Measurements from ENCODE around the gene ACKR3.

Gene ACKR3

GRCh38 chr2:236568922-236569572, 578 bp upstream of the ACKR3 start:
- DNase-seq (ENCODE audit: low read depth in 2 of 2), result no peak

GRCh38 chr2:236570081-236570868, 650 bp downstream of the ACKR3 start:
- no peak for DNase-seq (ENCODE audit: low read depth in 2 of 2)

DNA sequence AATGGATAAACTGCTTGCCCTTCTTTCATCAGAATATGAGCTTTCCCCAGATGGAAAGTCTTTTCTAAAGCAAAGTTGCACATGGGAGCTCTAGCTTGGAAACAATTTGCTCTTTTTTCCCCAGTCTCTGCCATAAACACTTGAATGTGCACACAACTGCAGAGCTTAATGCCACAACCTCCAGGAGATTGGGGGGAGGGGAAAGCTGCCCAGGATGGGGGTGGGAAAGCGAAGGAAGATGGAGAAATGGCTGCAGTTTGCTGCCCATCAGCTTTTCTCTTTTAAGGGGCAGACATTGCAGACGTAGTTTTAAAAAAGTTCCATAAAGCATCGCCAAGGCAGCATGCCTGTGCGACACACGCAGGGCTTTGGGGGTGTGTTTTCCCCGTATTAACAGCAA, 1.5 kb downstream of the ACKR3 start:
- no peak for DNase-seq (ENCODE audit: low read depth in 2 of 2)

- no peak for DNase-seq (ENCODE audit: low read depth in 2 of 2)
These were observed 2.9 kb downstream of the ACKR3 start for GRCh38 chr2:236572482-236572881.

DNA sequence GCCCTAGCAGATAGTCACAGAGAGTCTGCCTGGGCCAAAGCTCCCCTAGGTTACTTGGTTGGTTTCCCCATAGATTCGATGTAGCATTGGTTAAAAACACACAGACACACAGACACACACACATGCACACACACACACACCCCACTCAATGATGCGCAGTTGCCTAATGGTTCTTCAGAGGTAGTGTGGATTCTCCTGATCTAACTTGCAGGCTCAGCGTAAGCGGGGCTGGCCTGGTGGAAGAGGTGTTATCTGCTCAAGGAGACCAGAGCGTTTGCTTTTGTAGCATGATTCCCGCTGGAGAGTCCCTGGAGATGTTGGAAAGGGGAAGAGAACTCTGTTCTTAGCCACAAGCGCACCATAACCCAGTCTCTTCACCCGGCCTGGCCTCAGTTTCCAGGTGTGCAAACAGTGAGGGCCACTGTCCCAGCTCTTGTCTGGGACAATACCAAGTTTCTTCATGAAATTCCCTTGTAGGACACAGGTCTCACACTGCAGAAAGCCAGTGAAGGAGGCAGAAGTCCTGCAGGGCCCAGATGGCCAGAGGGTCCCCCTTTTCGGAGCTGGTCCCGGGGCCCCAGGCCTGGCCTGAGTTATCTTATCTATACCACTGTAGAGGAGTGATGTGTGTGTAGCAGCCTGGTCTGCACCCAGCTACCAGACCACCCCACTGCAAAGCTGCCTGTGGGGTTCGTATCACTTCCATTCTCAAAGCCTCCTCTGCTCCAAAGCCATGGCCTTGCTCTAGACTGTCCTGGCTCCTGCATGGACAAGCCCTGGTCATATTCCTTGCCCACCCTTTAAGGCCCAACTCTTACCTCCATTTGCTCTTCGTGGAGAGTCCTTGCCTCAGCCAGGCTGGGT, 3.7 kb downstream of the ACKR3 start:
- no peak for DNase-seq (ENCODE audit: low read depth in 2 of 2)

DNA sequence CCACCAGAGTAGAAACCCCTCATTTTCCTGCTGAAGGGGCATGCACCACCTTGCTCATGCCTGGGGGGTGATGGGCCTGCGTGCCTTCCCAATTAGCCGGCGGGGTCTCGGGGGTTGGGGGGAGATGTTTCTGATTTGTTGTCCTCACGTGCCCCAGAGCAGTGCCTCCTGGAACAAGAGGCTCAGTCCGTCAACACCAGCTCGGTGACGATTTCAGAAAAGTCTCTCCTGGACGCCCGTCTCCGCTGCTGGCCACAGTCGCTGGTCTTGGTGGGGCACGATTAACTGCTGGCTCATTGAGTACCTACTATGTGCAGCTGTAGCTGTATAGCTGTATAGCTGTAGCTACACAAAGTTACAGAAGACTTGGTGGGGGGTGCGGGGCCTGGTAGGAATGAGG, 4.4 kb downstream of the ACKR3 start:
- DNase-seq (ENCODE audit: low read depth in 2 of 2), result no peak

GRCh38 chr2:236574424-236575145, 5.0 kb downstream of the ACKR3 start:
- no peak for DNase-seq (ENCODE audit: low read depth in 2 of 2)

- DNase-seq (ENCODE audit: low read depth in 2 of 2), result no peak
These were observed 5.9 kb downstream of the ACKR3 start for GRCh38 chr2:236575510-236575909.

DNA sequence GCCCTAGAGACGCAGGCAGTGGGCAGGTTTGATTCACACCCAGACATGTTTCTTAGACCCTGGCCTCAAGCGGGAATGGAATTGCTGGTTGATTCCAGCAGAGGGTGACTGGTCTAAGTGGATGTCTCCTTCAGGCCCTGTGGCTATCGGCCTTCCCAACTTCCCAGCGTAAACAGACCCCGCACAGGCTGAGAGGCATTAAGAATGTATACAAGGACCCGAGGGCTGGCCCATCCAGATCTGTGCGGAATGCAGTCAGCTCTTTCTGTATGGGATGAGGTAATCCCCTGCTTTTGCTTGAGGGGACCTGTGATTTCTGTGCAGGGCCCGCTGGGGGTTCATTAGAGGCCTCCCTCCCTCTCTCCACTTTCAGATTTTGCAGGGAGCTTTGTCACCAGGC, 6.5 kb downstream of the ACKR3 start:
- DNase-seq (ENCODE audit: low read depth in 2 of 2), result no peak

DNA sequence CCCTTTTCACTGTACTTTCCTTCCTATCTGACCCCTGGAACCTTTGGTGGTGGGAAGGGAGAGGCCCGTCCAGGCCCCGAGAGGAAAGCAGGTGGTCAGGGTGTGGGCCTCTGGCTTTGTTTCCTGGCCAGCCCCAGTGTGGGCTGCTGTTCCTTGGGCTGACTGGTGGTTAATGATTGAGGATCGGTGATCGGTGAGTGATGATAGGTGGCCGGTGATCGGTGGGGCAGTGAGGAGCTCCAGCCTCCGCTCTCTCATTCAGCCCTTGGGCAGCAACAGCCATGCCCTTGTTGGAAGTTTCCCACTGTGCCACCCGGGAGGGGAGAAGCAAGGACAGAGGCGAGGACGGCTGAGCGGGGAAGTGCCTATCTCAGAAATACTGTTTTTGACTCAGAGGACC, 7.3 kb downstream of the ACKR3 start:
- DNase-seq (ENCODE audit: low read depth in 2 of 2), result no peak

DNA sequence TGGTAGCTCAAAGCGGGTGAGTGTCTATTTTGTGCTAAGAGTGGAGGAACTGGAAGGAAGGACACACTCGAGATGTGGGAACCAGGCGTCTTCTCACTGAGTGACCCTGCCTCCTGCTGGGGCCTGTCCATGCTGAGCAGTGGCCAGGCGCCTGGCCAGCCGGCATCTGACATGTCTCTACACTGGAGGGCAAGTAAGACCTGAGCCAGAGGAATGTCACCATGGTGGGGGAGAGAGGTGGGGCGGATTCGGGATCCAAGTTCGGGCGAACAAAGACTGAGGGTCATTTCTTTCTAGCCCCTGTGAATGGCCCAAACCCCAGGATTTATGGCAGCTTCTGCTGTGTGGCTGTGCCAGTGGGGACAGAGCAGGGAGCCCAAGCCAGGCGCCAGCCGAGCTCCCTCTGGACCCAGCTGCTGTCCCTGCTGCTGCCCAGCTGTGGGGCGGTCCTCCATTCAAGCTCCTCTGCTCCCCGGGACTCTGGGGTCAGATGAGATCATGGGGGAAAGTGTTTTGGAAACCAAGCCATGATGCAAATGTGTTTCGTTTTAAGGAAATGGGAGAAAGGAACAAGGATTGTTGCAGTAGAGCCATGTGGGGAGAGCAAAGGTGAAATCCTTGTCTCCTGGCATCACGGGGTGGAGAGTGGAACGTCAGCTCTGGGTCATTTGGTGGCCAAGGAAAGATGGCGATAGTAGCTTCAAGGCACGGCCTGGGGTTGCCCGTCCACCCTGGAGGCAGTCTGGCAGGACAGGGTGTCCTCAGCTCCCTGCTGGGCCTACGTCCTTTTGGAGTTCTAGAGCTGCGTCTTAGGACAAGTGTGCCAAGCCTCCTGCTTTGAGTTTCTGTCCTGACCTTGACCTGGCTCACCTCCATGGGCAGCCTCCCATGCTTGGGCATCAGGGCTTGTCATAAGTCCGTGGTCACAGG, 8.1 kb downstream of the ACKR3 start:
- no peak for DNase-seq (ENCODE audit: low read depth in 2 of 2)

DNA sequence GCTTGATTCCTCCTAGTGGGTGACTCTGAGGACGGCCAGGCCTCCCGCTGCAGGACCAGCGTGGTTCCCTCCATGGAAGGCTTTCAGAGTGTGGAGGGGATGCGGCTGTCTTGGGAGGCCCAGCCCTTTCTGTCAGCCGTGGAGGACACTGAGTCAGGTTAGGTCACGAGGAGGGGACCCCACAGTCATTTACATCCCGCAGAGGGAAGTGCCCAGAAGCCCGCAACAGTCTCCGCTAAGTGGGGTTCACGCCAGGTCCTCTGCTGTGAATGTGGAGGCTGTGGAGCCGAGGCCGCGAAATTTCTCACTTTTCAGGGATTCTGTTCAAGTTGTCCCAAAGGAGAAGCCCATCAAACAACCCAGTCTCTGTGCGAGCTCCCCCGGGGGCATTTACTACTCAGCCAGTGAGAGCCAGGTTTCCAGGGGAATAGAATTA, 8.8 kb downstream of the ACKR3 start:
- DNase-seq (ENCODE audit: low read depth in 2 of 2), result no peak

DNA sequence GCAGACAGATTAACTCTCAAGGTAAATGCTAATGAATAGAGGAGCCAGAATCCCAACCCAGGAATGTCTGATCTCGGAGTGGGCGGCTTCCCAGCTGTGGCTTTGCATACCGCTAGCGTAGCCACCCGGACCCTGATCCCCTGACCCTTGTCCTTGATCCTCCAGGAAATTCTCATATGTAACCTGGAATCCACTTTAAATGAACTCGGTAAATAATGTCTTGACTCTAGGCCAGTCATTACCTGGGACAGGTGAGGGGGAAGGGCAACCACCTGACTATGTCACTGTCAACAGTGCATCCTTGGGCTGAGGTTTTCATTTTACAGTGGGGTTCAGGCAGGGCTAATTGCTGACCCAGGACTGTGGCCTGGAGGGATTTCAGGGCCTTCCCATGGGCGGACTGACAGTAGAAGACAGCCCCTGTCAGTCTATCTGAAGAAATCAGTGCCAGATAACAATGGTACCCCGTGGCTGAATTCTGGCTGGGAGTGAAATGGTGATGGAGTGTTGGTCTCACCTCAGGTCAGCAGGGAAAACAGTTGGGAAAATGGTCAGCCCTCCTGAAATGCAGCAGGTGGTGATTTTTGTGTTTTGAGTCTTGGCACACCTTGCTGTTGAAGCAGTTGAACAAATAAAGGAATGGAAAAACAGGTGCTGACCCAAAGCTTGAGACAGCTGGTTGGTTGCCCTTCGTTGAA, 9.6 kb downstream of the ACKR3 start:
- DNase-seq (ENCODE audit: low read depth in 2 of 2), result no peak

DNA sequence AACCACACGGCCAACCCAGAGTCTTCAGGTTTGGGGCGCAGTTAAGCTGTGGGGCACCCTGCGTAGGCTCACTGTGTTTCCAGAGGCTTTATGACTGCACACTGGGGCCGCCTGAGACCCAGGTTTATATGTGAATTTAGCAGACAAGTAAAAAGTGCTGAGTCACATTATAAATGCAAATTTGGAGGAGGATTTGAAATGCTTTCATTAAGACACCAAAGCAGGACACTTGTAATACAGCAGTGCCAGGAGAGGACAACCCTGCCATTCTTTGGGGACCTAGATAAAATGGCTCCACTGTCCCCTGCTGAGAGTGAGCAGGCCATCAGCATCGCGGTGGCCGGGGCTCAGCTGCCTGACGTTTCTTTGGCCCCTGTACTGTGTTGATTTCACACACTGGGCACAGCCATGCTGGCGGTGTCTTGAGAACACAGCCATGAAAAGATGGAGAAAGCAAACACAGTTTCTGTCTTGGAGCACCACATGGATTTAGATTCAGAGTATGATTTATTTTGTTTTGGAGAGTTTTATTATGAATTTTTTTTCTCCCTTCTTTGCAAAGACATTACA, 10.2 kb downstream of the ACKR3 start:
- no peak for DNase-seq (ENCODE audit: low read depth in 2 of 2)

DNA sequence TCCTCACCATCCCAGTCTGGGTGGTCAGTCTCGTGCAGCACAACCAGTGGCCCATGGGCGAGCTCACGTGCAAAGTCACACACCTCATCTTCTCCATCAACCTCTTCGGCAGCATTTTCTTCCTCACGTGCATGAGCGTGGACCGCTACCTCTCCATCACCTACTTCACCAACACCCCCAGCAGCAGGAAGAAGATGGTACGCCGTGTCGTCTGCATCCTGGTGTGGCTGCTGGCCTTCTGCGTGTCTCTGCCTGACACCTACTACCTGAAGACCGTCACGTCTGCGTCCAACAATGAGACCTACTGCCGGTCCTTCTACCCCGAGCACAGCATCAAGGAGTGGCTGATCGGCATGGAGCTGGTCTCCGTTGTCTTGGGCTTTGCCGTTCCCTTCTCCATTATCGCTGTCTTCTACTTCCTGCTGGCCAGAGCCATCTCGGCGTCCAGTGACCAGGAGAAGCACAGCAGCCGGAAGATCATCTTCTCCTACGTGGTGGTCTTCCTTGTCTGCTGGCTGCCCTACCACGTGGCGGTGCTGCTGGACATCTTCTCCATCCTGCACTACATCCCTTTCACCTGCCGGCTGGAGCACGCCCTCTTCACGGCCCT, 11.2 kb downstream of the ACKR3 start:
- no peak for DNase-seq (ENCODE audit: low read depth in 2 of 2)

DNA sequence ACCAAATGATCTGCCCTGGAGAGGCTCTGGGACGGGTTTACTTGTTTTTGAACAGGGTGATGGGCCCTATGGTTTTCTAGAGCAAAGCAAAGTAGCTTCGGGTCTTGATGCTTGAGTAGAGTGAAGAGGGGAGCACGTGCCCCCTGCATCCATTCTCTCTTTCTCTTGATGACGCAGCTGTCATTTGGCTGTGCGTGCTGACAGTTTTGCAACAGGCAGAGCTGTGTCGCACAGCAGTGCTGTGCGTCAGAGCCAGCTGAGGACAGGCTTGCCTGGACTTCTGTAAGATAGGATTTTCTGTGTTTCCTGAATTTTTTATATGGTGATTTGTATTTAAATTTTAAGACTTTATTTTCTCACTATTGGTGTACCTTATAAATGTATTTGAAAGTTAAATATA, 11.9 kb downstream of the ACKR3 start:
- DNase-seq (ENCODE audit: low read depth in 2 of 2), result no peak

DNA sequence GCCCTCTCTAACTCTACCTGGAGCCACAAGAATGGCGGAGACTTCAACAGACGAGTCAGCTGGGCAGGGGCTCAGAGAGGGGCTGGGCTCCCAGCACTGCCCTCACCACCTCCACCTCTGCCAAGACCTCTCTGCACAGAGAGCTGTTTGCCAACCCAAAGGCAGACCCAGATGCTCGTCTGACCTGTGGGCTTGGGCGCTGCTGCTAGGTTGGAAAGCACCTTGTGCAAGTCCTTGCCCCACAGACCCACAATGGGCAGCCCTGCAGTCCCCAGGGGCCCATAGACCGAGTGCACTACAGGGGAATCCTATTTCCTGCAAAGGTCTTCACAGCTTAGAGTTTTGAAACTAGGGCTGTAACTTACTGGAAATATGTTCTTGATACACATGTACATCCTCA, 13.3 kb downstream of the ACKR3 start:
- no peak for DNase-seq (ENCODE audit: low read depth in 2 of 2)

- no peak for DNase-seq (ENCODE audit: low read depth in 2 of 2)
These were observed 14.1 kb downstream of the ACKR3 start for GRCh38 chr2:236583621-236584203.

Measured in activated CD8-positive, alpha-beta memory T cell treated with anti-CD3 and anti-CD28 coated beads for 4 hours (primary cell).